SK-N-SH treated with all-trans-retinoic acid at 6 μM for 48 hours (cell line): Measurements from ENCODE around the gene GLI3.

Experiments used
- ARNTL ChIP-seq: fragments of 450-650 bp; formaldehyde crosslinking; IDR thresholded peaks from 2 replicates; pipeline ENCODE4 v1.5.0; 2020; ENCODE audit warnings: low read depth, mild to moderate bottlenecking, moderate library complexity, borderline replicate concordance
- CSDC2 ChIP-seq: fragments of 250-450 bp; sonication (Bioruptor Pico); IDR thresholded peaks from 2 replicates; pipeline ENCODE4 v1.5.0; 2020; ENCODE audit warnings: mild to moderate bottlenecking, moderate library complexity
- GLIS3 ChIP-seq: fragments of 250-450 bp; sonication (Bioruptor Pico); IDR thresholded peaks from 2 replicates; pipeline ENCODE4 v1.5.0; 2020; ENCODE audit warnings: mild to moderate bottlenecking, moderate library complexity
- PATZ1 ChIP-seq: fragments of 250-450 bp; sonication (Bioruptor Pico); IDR thresholded peaks from 2 replicates; pipeline ENCODE4 v1.8.0; 2020; ENCODE audit warnings: mild to moderate bottlenecking, moderate library complexity, borderline replicate concordance
- PPARA ChIP-seq: fragments of 250-450 bp; sonication (Bioruptor Pico); IDR thresholded peaks from 2 replicates; pipeline ENCODE4 v1.5.0; 2020; ENCODE audit warnings: mild to moderate bottlenecking, borderline replicate concordance
- RARB ChIP-seq: fragments of 250-450 bp; sonication (Bioruptor Pico); IDR thresholded peaks from 2 replicates; pipeline ENCODE4 v1.8.0; 2021; ENCODE audit warnings: mild to moderate bottlenecking, moderate library complexity
- SNAI2 ChIP-seq: fragments of 250-450 bp; sonication (Bioruptor Pico); IDR thresholded peaks from 2 replicates; pipeline ENCODE4 v1.5.0; 2020; ENCODE audit warnings: mild to moderate bottlenecking, moderate library complexity
- TCF4 ChIP-seq: fragments of 250-450 bp; sonication (Bioruptor Pico); IDR thresholded peaks from 2 replicates; pipeline ENCODE4 v1.8.0; 2021; ENCODE audit warnings: mild to moderate bottlenecking, moderate library complexity, borderline replicate concordance
- TSHZ2 ChIP-seq: fragments of 250-450 bp; sonication (Bioruptor Pico); IDR thresholded peaks from 2 replicates; pipeline ENCODE4 v1.5.0; 2020; ENCODE audit warnings: mild to moderate bottlenecking, moderate library complexity
- ZFP30 ChIP-seq: fragments of 450-650 bp; formaldehyde crosslinking; IDR thresholded peaks from 2 replicates; pipeline ENCODE4 v1.5.0; 2022; ENCODE audit warnings: mild to moderate bottlenecking, moderate library complexity

GRCh38 chr7:42198296-42198695, 38.7 kb downstream of the GLI3 start:
- TF ChIP-seq TSHZ2 (CRISPR knock-in tag) (no peak), PATZ1 (CRISPR knock-in tag) (no peak), PPARA (CRISPR knock-in tag) (no peak), ZFP30 (CRISPR knock-in tag) (no peak), ARNTL (CRISPR knock-in tag) (no peak), GLIS3 (CRISPR knock-in tag) (no peak), CSDC2 (no peak), TCF4 (CRISPR knock-in tag) (no peak), RARB (CRISPR knock-in tag) (no peak), SNAI2 (CRISPR knock-in tag) (no peak)
